Stomach (tissue), 9 donors: ENCODE results near the gene GNB1L. TPM values are rescaled to one million over a fixed set of nuclear protein-coding genes. Genes with fewer than 3 reads are reported as not detected.
A peak's percentile ranks its signal among the peaks of the same experiment; 100 is the strongest.

ENCODE experiments used
- DNase-seq, 2 donors: peaks; one replicate each; pipeline versions ENCODE4 v3.0.0 to v3.0.0-alpha.2; 2013 to 2019
- H3K27ac ChIP-seq, 5 donors: fragments of 200-600 bp in 4 of 5; sonication (generic) in 4 of 5; one replicate each; pipeline ENCODE4 v1.5.1; 2013 to 2019; ENCODE audit warnings: mild to moderate bottlenecking in 1 of 5, moderate library complexity in 1 of 5
- H3K27me3 ChIP-seq, 3 donors: fragments of 200-600 bp; sonication (generic); one replicate each; pipeline ENCODE4 v1.5.1; 2017 to 2019; ENCODE audit warnings: mixed run types in 1 of 3
- H3K36me3 ChIP-seq, 4 donors: fragments of 200-600 bp; sonication (generic); 1 replicate in 3 of 4; 2 replicates in 1 of 4; pipeline ENCODE4 v1.5.1; 2016 to 2019
- H3K4me1 ChIP-seq, 4 donors: fragments of 200-600 bp; sonication (generic); one replicate each; pipeline ENCODE4 v1.5.1; 2016 to 2019
- H3K4me3 ChIP-seq, 4 donors: fragments of 200-600 bp; sonication (generic) in 3 of 4; one replicate each; pipeline ENCODE4 v1.5.1; 2016 to 2019; ENCODE audit warnings: mild to moderate bottlenecking in 1 of 4
- H3K9me3 ChIP-seq, 4 donors: fragments of 200-600 bp; sonication (generic); one replicate each; pipeline ENCODE4 v1.5.1; 2016 to 2019
- EP300 ChIP-seq: sonication (generic); formaldehyde crosslinking; IDR thresholded peaks from one replicate; pipeline ENCODE4 v1.6.1; 2017; ENCODE audit warnings: antibody characterized with exemption
- POLR2A ChIP-seq, 4 donors: fragments of 450-650 bp; IDR thresholded peaks; one replicate each; pipeline ENCODE4 v1.6.1; 2016; ENCODE audit warnings: antibody characterized with exemption in 4 of 4, control low read depth in 2 of 4, mild to moderate bottlenecking in 1 of 4, moderate library complexity in 1 of 4
- POLR2AphosphoS5 ChIP-seq, 3 donors: sonication (generic); formaldehyde crosslinking; IDR thresholded peaks; one replicate each; pipeline ENCODE4 v1.6.1; 2016; ENCODE audit warnings: antibody characterized with exemption in 3 of 3
- WGBS, 5 donors: extraction: QIAGEN DNeasy Blood & Tissue Kit in 3 of 5; methylation state at CpG; one replicate each; pipeline versions ENCODE4 v1.1.5 to v1.1.7; 2013 to 2018; 5-methylcytosine and 5-hydroxymethylcytosine counted together
- intact Hi-C: fragments of 100-400 bp; cut with DNase I; formaldehyde crosslinking; loops from one replicate; pipeline ENCODE4 v1.15.1; 2023; ENCODE audit warnings: low total_unique reads
- polyA plus RNA-seq, 3 donors: library from polyadenylated mRNA; stranded (reverse); fragments of 200-250 nt; gene quantifications; one replicate each; pipeline ENCODE4 v1.2.3, GENCODE V29; 2013
- total RNA-seq, 5 donors: library from RNA; depleted of rRNA; stranded (reverse); fragments of >200 nt; gene quantifications; one replicate each; pipeline versions ENCODE4 v1.1.0 to v1.2.3, GENCODE V29; 2014 to 2016
- TF ChIP-seq, protein P1 (sequence below), 7 experiments: fragments of 450-650 bp in 4 of 7; fragments of 200-600 bp in 3 of 7; sonication (generic) in 3 of 7; IDR thresholded peaks; one replicate each; pipeline ENCODE4 v1.5.1; 2016 to 2019; ENCODE audit warnings: antibody characterized with exemption in 7 of 7, control low read depth in 2 of 7, mild to moderate bottlenecking in 1 of 7
- donor health status: healthy with polysubstance abuse.
- donor health status: Bipolar disorder and iron deficiency.
- donor health status: healthy.

GNB1L gene
- total and polyA plus RNA-seq, 8 donors: 0.29 to 6.8 (median 3.1) TPM; not detected in 1

DNA sequence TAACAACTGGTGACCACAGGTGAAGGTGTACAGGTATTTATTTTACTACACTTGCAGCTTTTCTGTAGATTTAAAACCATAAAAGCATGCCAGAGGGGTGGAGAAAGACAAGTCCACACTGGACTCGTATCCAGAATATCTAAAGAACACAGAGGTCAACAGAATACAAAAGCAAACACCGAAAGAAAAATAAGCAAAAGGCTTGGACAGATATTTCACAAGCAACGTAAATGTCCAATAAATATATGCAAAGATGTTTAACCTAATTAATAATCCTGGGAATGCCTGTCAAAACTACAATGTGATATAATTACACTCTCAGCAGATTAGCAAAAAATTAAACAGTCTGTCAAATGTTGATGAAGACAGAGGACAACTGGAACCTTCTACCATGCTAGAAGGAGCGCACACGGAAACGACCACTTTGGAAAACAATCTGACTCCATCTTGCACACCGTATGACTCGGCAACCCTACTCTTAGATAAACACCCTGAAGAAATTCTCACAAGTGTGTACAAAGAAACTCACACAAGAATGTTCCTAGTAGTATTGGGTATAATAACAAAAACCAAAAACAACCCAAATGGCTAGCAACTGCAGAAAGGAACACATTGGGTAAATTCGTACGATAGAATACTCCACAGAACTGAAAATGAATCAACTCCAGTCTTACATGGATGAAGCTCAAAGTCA lies 27.2 kb downstream of the GNB1L start:
- no peak overlapping the region for H3K4me3 ChIP-seq
- H3K27me3 ChIP-seq: no peaks in the 10 kb centered on the region
- no peak for DNase-seq
- no peaks in the 10 kb centered on the region for H3K36me3 ChIP-seq
- H3K27ac ChIP-seq: no peak overlapping the region
- TF ChIP-seq POLR2A (IDR thresholded peaks at IDR 0.05) (no peak), EP300 (no peak), POLR2AphosphoS5 (IDR thresholded peaks at IDR 0.05) (no peak)
- TF ChIP-seq, protein P1, sequence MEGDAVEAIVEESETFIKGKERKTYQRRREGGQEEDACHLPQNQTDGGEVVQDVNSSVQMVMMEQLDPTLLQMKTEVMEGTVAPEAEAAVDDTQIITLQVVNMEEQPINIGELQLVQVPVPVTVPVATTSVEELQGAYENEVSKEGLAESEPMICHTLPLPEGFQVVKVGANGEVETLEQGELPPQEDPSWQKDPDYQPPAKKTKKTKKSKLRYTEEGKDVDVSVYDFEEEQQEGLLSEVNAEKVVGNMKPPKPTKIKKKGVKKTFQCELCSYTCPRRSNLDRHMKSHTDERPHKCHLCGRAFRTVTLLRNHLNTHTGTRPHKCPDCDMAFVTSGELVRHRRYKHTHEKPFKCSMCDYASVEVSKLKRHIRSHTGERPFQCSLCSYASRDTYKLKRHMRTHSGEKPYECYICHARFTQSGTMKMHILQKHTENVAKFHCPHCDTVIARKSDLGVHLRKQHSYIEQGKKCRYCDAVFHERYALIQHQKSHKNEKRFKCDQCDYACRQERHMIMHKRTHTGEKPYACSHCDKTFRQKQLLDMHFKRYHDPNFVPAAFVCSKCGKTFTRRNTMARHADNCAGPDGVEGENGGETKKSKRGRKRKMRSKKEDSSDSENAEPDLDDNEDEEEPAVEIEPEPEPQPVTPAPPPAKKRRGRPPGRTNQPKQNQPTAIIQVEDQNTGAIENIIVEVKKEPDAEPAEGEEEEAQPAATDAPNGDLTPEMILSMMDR (IDR thresholded peaks at IDR 0.05): no peak
- H3K4me1 ChIP-seq: peaks cover 0 to under 1% (median 0%) of the 10 kb centered on the region in 4 donors
- intact Hi-C loops: no loop called here
- WGBS, 5 donors: 54 to 62% (median 59%) methylated on average over 10 of the region's 10 CpGs
- no peaks in the 10 kb centered on the region for H3K9me3 ChIP-seq

DNA sequence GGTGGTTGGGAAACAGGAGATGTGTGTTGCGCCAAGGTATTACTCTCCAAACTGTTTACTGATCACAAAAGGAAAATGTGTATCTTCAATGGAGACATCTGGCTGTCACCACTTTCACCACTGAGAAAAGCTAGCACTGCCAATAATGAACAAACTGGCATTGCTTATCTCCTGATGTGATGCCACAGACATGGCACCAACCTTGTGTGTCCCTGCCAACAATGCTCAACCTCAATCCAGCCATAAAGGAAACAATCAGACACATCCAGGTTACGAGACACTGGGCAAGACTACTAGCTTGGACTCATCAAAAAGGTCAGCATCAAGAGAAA lies 28.1 kb downstream of the GNB1L start:
- Histone ChIP-seq H3K4me3 (no peak overlapping the region), H3K4me1 (peaks cover 0 to 7% (median 0%) of the 10 kb centered on the region in 4 donors), H3K9me3 (no peaks in the 10 kb centered on the region), H3K27ac (no peak overlapping the region), H3K27me3 (no peaks in the 10 kb centered on the region), H3K36me3 (no peaks in the 10 kb centered on the region)
- intact Hi-C loops: no loop called here
- no peak for TF ChIP-seq EP300
- TF ChIP-seq, protein P1 (IDR thresholded peaks at IDR 0.05): no peak
- 42 to 96% (median 67%) methylated on average over 2 of the region's 2 CpGs for WGBS, 5 donors
- no peak for DNase-seq

DNA sequence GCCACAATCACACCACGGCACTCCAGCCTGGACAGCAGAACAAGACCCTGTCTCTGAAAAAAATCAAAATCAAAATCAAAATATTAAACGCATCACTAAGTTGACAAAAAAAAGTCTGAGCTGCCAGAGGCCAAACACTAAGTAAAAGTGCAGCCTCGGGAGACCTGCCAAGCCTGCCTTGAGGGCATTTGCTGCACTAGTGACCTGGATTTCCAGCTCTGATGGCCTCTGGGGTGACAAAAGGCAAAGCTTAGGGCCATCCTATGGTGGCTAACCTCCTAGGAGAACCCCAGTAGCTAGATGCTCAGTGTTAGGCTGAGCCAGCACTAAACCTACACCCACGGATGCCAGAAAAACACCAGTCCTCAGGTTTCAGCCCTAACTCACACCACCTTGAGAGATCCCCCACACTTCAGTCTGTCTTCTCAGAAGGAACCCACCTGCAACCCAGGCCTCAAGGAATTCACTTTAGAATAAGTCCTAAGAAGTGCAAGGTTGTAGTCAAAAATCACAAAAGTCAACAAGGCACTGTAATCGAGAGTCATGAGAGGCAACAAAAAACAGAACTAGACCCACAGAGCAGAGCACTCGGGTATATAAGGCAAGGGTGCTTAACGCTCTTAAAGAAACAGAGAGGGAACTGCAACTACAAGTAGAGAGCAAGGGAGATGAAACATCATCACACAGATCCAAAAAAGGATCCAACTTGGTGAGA lies 28.6 kb downstream of the GNB1L start:
- H3K27me3 ChIP-seq: no peaks in the 10 kb centered on the region
- H3K36me3 ChIP-seq: no peaks in the 10 kb centered on the region
- H3K4me3 ChIP-seq: no peak overlapping the region
- TF ChIP-seq, protein P1 (IDR thresholded peaks at IDR 0.05): no peak
- TF ChIP-seq POLR2A (IDR thresholded peaks at IDR 0.05): no peak
- TF ChIP-seq POLR2AphosphoS5 (IDR thresholded peaks at IDR 0.05): no peak
- TF ChIP-seq EP300: no peak
- DNase-seq: peak in 1 of 2 donors; percentile 24
- H3K27ac ChIP-seq: no peak overlapping the region
- no peaks in the 10 kb centered on the region for H3K9me3 ChIP-seq
- intact Hi-C loops: no loop called here
- WGBS, 5 donors: 84 to 88% (median 85%) methylated on average over 7 of the region's 7 CpGs
- H3K4me1 ChIP-seq: peaks cover 0 to 7% (median 0%) of the 10 kb centered on the region in 4 donors

DNA sequence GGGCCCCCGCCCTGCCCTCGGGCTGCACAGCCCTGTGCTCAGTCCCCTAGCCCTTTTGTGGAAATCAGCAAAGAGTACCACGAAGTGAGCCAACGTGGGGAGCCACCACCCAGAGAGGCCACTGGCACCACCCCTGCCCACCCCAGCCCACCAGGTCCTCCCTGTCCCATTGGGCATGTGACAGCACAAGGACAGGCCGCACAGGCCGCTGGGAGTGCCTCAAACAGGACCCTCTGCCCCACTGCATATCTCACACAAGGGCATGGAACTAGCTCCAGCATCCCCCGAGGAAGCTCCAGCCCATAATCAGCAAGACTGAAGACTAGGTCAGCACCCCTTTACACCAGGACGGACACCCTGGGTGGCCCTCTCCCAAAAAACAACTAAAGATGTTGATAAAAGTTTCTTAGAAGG lies 29.7 kb downstream of the GNB1L start:
- peaks cover 0 to 7% (median 0%) of the 10 kb centered on the region in 4 donors for H3K4me1 ChIP-seq
- no peak for TF ChIP-seq POLR2A (IDR thresholded peaks at IDR 0.05)
- no peak for TF ChIP-seq POLR2AphosphoS5 (IDR thresholded peaks at IDR 0.05)
- no peak for TF ChIP-seq EP300
- TF ChIP-seq, protein P1 (IDR thresholded peaks at IDR 0.05): no peak
- H3K4me3 ChIP-seq: no peak overlapping the region
- H3K27me3 ChIP-seq: no peaks in the 10 kb centered on the region
- 90 to 98% (median 94%) methylated on average over 4 to 8 of the region's 8 CpGs for WGBS, 5 donors
- H3K27ac ChIP-seq: no peak overlapping the region
- H3K36me3 ChIP-seq: peaks cover 0 to 8% (median under 1%) of the 10 kb centered on the region in 4 donors
- intact Hi-C loops: no loop called here
- no peaks in the 10 kb centered on the region for H3K9me3 ChIP-seq
- peak in 1 of 2 donors; percentile 5 for DNase-seq
